ENCODE data around the gene RAB21.

Gene RAB21, protein sequence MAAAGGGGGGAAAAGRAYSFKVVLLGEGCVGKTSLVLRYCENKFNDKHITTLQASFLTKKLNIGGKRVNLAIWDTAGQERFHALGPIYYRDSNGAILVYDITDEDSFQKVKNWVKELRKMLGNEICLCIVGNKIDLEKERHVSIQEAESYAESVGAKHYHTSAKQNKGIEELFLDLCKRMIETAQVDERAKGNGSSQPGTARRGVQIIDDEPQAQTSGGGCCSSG

DNA sequence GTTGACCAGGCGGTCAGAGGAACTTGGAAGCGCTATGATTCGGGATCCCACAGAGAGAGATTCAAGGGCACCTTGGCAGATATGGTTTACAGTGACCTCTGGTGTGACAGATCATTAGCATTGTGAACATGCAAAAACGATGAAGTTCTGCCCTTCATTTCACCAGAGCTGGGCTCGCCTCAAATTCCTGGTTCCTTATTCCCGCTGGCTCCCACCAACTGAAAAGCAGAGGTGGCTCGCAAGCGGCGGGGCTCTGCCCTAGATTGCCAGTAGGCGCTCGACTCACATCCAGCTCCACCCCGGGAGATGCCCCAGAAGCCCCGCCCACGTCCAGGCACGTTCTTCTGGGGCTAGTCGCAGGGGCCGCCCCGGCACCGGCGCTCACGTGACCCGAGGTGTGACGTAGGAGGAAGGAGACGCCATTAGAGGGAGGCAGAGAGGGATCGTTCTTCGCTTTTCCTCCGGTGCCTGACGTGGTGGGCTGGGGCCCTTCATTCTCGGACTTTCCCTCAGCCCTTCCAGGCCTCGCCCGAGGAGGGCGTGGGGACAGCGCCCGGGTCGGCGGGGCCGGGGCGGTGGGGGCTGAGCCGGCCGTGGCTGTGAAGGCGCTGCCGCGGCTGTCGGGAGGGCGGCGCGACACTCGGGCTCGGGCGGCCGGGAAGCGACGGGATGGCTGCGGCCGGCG is at the start of gene RAB21:
Gene RAB21, plus strand, starts transcription at position 403 of the 685 bp plus-strand sequence. Its CDS starts 267 bp downstream, at position 670.
- DNase-seq = peak; percentile 95 to 100 (median 99)
- intact Hi-C loops (cut with DNase I) = loop anchor here (5.0 to 10.0 kb wide), 2 partner anchors 67 to 340 kb away; partner anchors contain the start of gene TMEM19

- DNase-seq = no peak
- intact Hi-C loops (cut with DNase I) = no loop called here
These were observed 49.7 kb upstream of the RAB21 start for GRCh38 chr12:71704920-71705319.

DNA sequence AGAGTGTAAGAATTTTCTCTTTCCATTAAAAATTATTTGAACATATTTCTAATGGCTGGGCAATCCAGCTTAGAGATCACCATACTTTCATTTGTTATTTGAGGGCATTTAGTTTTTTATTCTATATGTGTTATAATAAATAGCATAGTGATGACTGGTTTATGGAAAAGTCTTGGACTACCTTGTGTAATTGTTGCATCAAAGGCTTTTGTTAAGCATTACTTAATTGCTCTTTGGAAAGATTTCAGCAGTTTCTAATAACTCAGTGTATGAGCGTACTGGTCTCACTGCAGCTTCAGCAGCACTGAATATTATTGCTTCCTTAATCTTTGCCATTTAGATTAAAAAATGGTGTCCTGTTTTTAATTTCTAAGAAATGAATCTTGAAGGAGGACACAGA is 46.0 kb upstream of the RAB21 start:
- no peak for DNase-seq

DNA sequence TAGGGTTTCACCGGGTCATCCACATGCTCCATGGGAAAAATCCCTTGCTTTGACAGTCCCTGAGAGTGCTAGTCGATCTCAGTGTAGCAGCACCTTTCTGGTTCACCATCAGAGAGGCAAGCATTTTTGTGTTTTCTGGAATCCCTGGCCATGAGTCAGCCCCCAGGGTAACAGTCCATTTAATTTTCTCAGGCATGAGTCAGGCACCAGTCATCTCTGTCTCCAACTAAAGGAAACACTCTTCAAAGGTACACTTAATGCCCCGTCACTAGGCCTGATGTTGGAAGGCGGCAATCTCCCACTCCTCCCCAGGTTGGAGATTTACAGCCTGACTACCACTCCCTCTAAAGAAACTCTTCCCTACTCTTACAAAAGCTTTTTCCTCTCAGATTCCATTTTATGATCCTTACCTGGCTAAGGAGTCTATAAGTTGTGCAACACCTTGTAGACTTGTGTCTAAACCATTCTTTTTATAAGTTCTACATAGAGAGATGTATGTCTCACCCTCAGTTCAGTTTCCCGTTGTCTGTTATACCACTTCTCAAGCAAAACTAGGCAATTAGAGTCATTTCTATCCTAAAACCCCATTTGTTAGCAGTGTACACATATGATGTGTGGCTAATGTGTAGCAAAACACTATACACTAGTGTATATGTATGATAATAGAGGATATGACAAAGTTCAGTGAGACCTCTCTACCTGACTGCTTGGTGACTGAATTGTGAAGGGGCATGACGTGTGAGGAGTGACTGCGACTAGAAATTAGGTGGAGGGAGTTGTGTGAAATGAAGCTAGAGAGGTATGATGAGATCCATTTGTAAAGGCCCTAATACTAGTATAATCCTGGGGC is 44.2 kb upstream of the RAB21 start:
- DNase-seq = no peak
- intact Hi-C loops (cut with DNase I) = no loop called here

More for the DNA sequence above, 46.0 kb upstream of the RAB21 start:
- intact Hi-C loops (cut with DNase I) = no loop called here

- intact Hi-C loops (cut with DNase I) = no loop called here
- DNase-seq = no peak
These were observed 36.1 kb upstream of the RAB21 start for GRCh38 chr12:71718611-71719010.

DNA sequence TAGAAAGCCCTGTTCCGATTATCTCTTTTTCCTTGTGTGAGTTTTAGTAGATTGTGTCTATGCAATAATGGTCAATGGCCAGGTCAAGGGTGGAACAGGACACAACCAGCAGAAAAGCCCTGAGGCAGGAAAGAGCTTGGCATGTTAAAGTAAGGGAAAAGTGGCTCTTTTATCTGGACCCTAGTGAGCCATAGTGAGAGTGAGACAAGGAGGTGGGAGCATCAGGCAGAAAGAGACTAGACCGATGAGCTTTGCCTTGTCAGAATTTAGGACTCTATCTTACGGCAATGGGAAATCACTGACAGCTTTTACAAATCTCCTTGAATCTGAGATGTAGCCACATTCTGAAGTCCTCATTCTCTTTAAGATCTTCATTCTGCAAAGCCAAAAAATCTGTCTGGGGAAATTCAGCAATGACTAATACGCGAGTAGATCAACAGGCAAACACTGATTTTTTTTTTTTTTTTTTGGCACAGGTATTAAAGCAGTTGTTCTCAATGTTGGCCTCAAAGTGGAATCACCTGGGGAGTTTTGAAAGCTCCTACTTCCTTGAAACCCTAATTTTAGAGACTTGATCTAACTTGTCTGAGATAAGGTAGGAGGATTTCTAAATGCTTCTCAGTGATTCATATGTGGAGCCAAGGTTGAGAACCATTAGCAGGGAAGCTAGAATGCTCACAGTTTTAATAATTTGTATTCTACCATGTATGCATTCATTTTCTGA is 34.9 kb upstream of the RAB21 start:
- intact Hi-C loops (cut with DNase I) = no loop called here
- peak in 5 of 42 donors; percentile 6 to 44 (median 22) for DNase-seq

- intact Hi-C loops (cut with DNase I) = no loop called here
- no peak for DNase-seq
These were observed 32.7 kb upstream of the RAB21 start for GRCh38 chr12:71721783-71722505.

- intact Hi-C loops (cut with DNase I) = no loop called here
- DNase-seq = no peak
These were observed 29.7 kb upstream of the RAB21 start for GRCh38 chr12:71725011-71725410.

DNA sequence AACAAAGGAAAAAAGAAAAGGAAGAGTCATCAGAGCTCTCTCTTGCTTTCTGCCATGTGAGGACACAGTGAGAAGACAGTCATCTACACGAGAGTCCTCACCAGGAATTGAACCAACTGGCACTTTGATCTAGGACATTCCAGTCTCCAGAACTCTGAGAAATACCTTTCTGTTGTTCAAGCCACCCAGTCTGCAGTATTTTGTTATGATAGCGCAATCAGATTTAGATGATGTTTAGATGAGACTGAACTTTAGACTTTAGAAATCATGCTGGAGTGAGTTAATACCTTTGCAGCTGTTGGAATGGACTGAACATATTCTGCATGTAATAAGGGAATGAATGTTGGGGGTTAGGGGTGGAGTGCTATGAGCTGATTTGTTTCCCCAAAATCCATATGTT is 28.1 kb upstream of the RAB21 start:
- no peak for DNase-seq
- intact Hi-C loops (cut with DNase I) = no loop called here

- intact Hi-C loops (cut with DNase I) = no loop called here
- no peak for DNase-seq
These were observed 26.7 kb upstream of the RAB21 start for GRCh38 chr12:71727958-71728357.

GRCh38 chr12:71730936-71731335 is 23.7 kb upstream of the RAB21 start:
- intact Hi-C loops (cut with DNase I) = no loop called here
- peak in 2 of 42 donors; percentile 6 to 7 for DNase-seq

DNA sequence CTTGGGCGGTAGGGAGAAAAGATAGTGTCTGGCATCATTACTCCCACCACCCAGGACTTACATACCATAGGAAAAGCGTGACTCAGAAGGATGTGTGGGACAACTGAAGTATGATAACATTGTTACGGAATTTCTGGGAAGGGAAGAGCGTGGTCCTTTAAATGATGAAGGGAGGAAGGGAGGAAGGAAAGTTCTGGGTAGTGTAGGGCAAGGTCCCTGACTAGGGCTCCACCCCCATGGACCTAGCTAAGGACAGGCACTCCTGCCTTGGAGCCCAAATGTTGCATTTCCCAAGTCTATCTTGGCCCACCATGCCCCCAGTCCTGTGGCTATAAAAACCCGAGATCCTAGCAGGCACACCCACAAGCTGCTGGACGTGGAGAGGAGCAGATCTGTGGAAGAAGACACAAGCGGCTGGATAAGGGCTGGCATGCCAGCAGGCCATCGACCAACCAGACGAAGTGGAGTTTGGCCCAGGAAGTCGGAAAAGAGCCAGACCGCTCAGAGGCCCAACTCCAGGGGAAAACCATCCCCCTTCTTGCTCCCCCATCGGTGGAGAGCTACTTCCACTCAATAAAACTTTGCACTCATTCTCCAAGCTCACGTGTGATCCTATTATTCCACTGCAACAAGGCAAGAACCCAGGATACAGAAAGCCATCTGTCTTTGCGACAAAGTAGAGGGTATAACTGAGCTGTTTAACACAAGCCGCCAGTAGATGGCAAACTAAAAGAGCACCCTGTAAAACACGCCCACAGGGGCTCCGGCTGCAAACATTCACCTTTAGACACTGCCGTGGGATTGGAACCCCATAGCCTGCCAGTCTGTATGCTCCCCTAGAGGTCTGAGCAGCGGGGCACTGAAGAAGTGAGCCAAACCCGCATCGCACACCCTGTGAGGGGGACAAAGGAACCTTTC is 23.0 kb upstream of the RAB21 start:
- intact Hi-C loops (cut with DNase I) = no loop called here
- DNase-seq = no peak

DNA sequence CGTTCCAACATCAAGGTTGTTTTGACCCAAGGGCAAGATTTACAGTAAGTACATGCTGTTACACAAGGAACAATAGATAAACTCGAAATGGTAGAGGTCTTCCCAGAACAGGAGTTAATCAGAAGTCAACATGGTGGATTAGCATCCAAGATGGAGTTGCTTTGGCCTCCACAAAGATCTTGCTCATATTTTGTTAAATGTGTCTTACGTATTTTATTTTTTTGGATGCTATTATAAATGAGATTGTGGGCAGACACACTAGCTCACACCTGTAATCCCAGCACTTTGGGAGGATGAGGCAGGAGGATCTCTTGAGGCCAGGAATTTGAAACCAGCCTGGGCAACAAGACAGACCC is 22.3 kb upstream of the RAB21 start:
- DNase-seq = no peak
- intact Hi-C loops (cut with DNase I) = no loop called here

- no peak for DNase-seq
- intact Hi-C loops (cut with DNase I) = no loop called here
These were observed 17.5 kb upstream of the RAB21 start for GRCh38 chr12:71737197-71737596.

GRCh38 chr12:71742998-71743397 is 11.7 kb upstream of the RAB21 start:
- intact Hi-C loops (cut with DNase I) = no loop called here
- DNase-seq = no peak

DNA sequence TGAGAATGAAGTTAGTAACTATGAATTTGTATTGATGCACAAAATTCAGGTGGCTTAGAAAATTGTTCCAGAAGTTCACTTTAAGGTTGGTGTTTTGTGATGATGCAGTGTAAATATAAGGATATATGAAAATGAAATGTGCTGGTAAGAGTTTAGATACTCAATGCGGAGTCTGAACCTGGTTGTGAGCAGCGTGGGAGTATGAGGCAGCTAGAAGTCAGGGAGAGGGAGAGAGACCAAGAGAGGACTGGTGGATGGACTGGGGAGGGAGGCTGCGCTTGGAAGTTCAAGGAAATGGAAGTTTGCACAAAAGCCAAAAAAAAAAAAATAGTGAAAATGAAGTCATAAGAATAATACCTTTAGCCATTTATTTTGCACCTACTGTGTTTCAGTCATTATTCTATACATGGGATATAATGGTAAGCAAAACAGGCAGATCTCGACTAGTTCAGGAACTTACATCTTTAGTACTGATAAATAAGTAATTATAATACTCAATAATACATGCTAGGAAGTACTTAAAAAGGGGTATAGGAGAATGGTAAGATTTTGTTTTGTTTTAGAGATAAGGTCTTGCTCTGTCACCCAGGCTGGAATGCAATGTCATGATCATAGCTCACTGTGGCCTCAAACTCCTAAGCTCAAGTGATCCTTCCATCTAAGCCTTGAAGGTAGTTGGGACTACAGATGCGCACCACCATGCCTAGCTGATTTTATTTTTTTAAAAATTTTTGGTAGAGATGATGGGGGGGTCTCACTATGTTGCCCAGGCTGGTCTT is 10.0 kb upstream of the RAB21 start:
- intact Hi-C loops (cut with DNase I) = no loop called here
- DNase-seq = no peak
